Measurements from ENCODE around the gene ORC3. TPM values are rescaled to one million over a fixed set of nuclear protein-coding genes. Genes with fewer than 3 reads are reported as not detected.

The ORC3 gene
- total and polyA plus RNA-seq, 2 donors (not counting 1 experiment from before 2014, with no cell fraction given): 16.1 to 31.2 TPM

DNA sequence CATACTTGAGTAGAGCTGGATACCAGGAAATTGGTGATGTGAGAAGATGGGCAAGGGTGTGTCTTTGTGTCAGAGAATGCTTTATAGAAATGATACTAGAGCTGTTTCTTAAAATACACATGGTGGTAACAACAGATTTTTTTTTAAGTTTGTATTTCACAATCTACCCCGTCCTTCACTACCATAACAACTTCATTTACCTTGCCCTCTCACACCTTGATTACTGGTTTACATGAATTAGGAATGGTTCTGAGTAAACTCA, 45.5 kb upstream of the ORC3 start:
- Histone ChIP-seq H3K9me3 (ENCODE audit: control extremely low read depth in 1 of 3, control insufficient read depth in 2 of 3, insufficient read depth in 1 of 3, low read length in 2 of 3) (peaks cover 0 to 4% (median 3%) of the 10 kb centered on the region in 3 donors), H3K27ac (ENCODE audit: low read length in 2 of 2) (no peak overlapping the region), H3K36me3 (replicated peaks in 1 of 2; ENCODE audit: control extremely low read depth in 1 of 2, control insufficient read depth in 1 of 2, extremely low read depth in 1 of 2, insufficient read depth in 2 of 2, low read length in 1 of 2) (peaks cover 12 to 49% of the 10 kb centered on the region in 2 experiments), H3K27me3 (replicated peaks in 1 of 4; ENCODE audit: control extremely low read depth in 1 of 4, control insufficient read depth in 3 of 4, insufficient read depth in 4 of 4, low read length in 3 of 4) (no peaks in the 10 kb centered on the region), H3K79me2 (ENCODE audit: control insufficient read depth, insufficient read depth, low read length) (no peaks in the 10 kb centered on the region), H3K4me2 (replicated peaks; ENCODE audit: low read depth, low read length, poor library complexity, severe bottlenecking) (no peak overlapping the region), H3K4me1 (ENCODE audit: control insufficient read depth in 2 of 2, insufficient read depth in 2 of 2, low read length in 2 of 2) (peaks cover 0 to 5% of the 10 kb centered on the region in 2 donors), H4K20me1 (ENCODE audit: control insufficient read depth, insufficient read depth, low read length, poor library complexity, severe bottlenecking) (no peaks in the 10 kb centered on the region), H2AFZ (ENCODE audit: insufficient read depth, low read depth, low read length, poor library complexity, severe bottlenecking) (no peak overlapping the region), H3K9ac (ENCODE audit: low read length) (no peak overlapping the region), H3K4me3 (ENCODE audit: control extremely low read depth in 1 of 5, extremely low read depth in 1 of 5, insufficient read depth in 1 of 5, low read depth in 2 of 5, low read length in 4 of 5) (no peak overlapping the region)
- CTCF ChIA-PET: no interaction called here
- ATAC-seq (ENCODE audit: low read depth) (no peak), DNase-seq (no peak)
- intact Hi-C loops (cut with micrococcal nuclease): no loop called here
- Mint-ChIP-seq H3K4me1 (peaks cover 5% of the 10 kb centered on the region), H3K4me3 (no peak overlapping the region), H3K9me3 (ENCODE audit: insufficient read depth) (peaks cover 7% of the 10 kb centered on the region), H3K27me3 (no peaks in the 10 kb centered on the region), H3K27ac (no peak overlapping the region)
- POLR2A ChIA-PET: no interaction called here
- no peak for TF ChIP-seq EZH2 (IDR thresholded peaks at IDR 0.05; ENCODE audit: borderline replicate concordance, insufficient read depth, low read depth, low read length, poor library complexity, severe bottlenecking)
- TF ChIP-seq, protein P1, sequence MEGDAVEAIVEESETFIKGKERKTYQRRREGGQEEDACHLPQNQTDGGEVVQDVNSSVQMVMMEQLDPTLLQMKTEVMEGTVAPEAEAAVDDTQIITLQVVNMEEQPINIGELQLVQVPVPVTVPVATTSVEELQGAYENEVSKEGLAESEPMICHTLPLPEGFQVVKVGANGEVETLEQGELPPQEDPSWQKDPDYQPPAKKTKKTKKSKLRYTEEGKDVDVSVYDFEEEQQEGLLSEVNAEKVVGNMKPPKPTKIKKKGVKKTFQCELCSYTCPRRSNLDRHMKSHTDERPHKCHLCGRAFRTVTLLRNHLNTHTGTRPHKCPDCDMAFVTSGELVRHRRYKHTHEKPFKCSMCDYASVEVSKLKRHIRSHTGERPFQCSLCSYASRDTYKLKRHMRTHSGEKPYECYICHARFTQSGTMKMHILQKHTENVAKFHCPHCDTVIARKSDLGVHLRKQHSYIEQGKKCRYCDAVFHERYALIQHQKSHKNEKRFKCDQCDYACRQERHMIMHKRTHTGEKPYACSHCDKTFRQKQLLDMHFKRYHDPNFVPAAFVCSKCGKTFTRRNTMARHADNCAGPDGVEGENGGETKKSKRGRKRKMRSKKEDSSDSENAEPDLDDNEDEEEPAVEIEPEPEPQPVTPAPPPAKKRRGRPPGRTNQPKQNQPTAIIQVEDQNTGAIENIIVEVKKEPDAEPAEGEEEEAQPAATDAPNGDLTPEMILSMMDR (IDR thresholded peaks at IDR 0.05): no peak
- no CpG with 5 or more reads among the region's 1 CpG for WGBS (ENCODE audit: insufficient coverage)

DNA sequence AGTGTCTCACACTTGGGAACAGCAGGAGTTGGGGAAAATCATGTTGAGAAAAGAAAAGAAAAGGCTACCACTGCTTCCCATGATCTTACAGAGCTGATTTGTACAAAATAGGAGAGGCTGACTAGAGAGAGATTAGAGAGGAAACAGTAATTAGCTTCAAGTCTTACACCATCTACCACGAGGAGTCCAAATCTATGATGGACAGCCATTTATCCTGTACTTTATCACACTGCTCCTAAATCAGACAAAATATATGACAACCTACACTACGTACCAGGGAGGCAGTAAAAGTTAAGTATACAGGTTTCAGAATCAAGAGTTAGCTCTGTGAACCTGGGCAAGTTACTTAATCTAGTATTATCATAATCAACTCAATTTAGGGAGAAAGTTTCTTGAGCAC, 38.1 kb upstream of the ORC3 start:
- H3K4me2 ChIP-seq (replicated peaks; ENCODE audit: low read depth, low read length, poor library complexity, severe bottlenecking): no peak overlapping the region
- no peak overlapping the region for H3K4me3 ChIP-seq (ENCODE audit: control extremely low read depth in 1 of 5, extremely low read depth in 1 of 5, insufficient read depth in 1 of 5, low read depth in 2 of 5, low read length in 4 of 5)
- POLR2A ChIA-PET: no interaction called here
- peaks cover 4 to 41% of the 10 kb centered on the region in 2 experiments for H3K36me3 ChIP-seq (replicated peaks in 1 of 2; ENCODE audit: control extremely low read depth in 1 of 2, control insufficient read depth in 1 of 2, extremely low read depth in 1 of 2, insufficient read depth in 2 of 2, low read length in 1 of 2)
- DNase-seq (no peak), ATAC-seq (ENCODE audit: low read depth) (no peak)
- intact Hi-C loops (cut with micrococcal nuclease): no loop called here
- Mint-ChIP-seq H3K4me1 (no peaks in the 10 kb centered on the region), H3K4me3 (no peak overlapping the region), H3K27me3 (no peaks in the 10 kb centered on the region), H3K9me3 (ENCODE audit: insufficient read depth) (no peaks in the 10 kb centered on the region), H3K27ac (peak overlapping the region; percentile 28)
- no peaks in the 10 kb centered on the region for H3K79me2 ChIP-seq (ENCODE audit: control insufficient read depth, insufficient read depth, low read length)
- H3K4me1 ChIP-seq (ENCODE audit: control insufficient read depth in 2 of 2, insufficient read depth in 2 of 2, low read length in 2 of 2): no peaks in the 10 kb centered on the region
- H4K20me1 ChIP-seq (ENCODE audit: control insufficient read depth, insufficient read depth, low read length, poor library complexity, severe bottlenecking): no peaks in the 10 kb centered on the region
- no peak overlapping the region for H3K27ac ChIP-seq (ENCODE audit: low read length in 2 of 2)
- TF ChIP-seq, protein P1 (IDR thresholded peaks at IDR 0.05): no peak
- TF ChIP-seq EZH2 (IDR thresholded peaks at IDR 0.05; ENCODE audit: borderline replicate concordance, insufficient read depth, low read depth, low read length, poor library complexity, severe bottlenecking): no peak
- H3K27me3 ChIP-seq (replicated peaks in 1 of 4; ENCODE audit: control extremely low read depth in 1 of 4, control insufficient read depth in 3 of 4, insufficient read depth in 4 of 4, low read length in 3 of 4): no peaks in the 10 kb centered on the region
- no CpG with 5 or more reads among the region's 2 CpGs for WGBS (ENCODE audit: insufficient coverage)
- CTCF ChIA-PET: interaction anchor here (0.6 kb wide), 1 partner anchor 485 kb away, joined by 5 read pairs; no protein-coding TSS in a partner anchor
- H2AFZ ChIP-seq (ENCODE audit: insufficient read depth, low read depth, low read length, poor library complexity, severe bottlenecking): no peak overlapping the region
- no peak overlapping the region for H3K9ac ChIP-seq (ENCODE audit: low read length)
- H3K9me3 ChIP-seq (ENCODE audit: control extremely low read depth in 1 of 3, control insufficient read depth in 2 of 3, insufficient read depth in 1 of 3, low read length in 2 of 3): no peaks in the 10 kb centered on the region
